Nephron progenitor cell (in vitro differentiated cells): ENCODE results near the gene CLEC16A.

Experiments used
- DNase-seq: peaks from one replicate; pipeline ENCODE4 v3.0.0; 2021
- H3K27ac Mint-ChIP-seq: 2 replicates; pipeline ENCODE4 v1.8.0; 2021; ENCODE audit warnings: mild to moderate bottlenecking, moderate library complexity, mixed read lengths
- H3K27me3 Mint-ChIP-seq: 2 replicates; pipeline ENCODE4 v1.8.0; 2021; ENCODE audit warnings: mild to moderate bottlenecking, low read depth, mixed read lengths; ENCODE audit not compliant: poor library complexity
- H3K36me3 Mint-ChIP-seq: 2 replicates; pipeline ENCODE4 v1.8.0; 2021; ENCODE audit warnings: low read depth, mixed read lengths
- H3K4me1 Mint-ChIP-seq: 2 replicates; pipeline ENCODE4 v1.8.0; 2021; ENCODE audit warnings: mixed read lengths
- H3K4me3 Mint-ChIP-seq: 2 replicates; pipeline ENCODE4 v1.8.0; 2021; ENCODE audit warnings: mild to moderate bottlenecking, moderate library complexity, mixed read lengths
- H3K9me3 Mint-ChIP-seq: 2 replicates; pipeline ENCODE4 v1.8.0; 2021; ENCODE audit warnings: mild to moderate bottlenecking, moderate library complexity, mixed read lengths
- CTCF ChIP-seq: fragments of 200-600 bp; sonication (generic); IDR thresholded peaks from 2 replicates; pipeline ENCODE4 v1.5.0; 2021; ENCODE audit warnings: antibody characterized with exemption

The CLEC16A gene

GRCh38 chr16:11144122-11144521 is 199.8 kb downstream of the CLEC16A start:
- H3K9me3 Mint-ChIP-seq = no peaks in the 10 kb centered on the region
- H3K4me3 Mint-ChIP-seq = no peak overlapping the region
- H3K36me3 Mint-ChIP-seq = no peaks in the 10 kb centered on the region
- H3K4me1 Mint-ChIP-seq = peaks cover 51% of the 10 kb centered on the region
- TF ChIP-seq CTCF = no peak
- H3K27ac Mint-ChIP-seq = no peak overlapping the region
- DNase-seq = no peak
- peaks cover 11% of the 10 kb centered on the region for H3K27me3 Mint-ChIP-seq

GRCh38 chr16:11145173-11145818 is 200.9 kb downstream of the CLEC16A start:
- DNase-seq = no peak
- Mint-ChIP-seq H3K4me1 (peaks cover 42% of the 10 kb centered on the region), H3K27ac (no peak overlapping the region), H3K4me3 (no peak overlapping the region), H3K27me3 (peaks cover 11% of the 10 kb centered on the region), H3K9me3 (no peaks in the 10 kb centered on the region), H3K36me3 (peaks cover under 1% of the 10 kb centered on the region)
- no peak for TF ChIP-seq CTCF

GRCh38 chr16:11145819-11146211 is 201.5 kb downstream of the CLEC16A start:
- no peak for DNase-seq
- Mint-ChIP-seq H3K4me3 (no peak overlapping the region), H3K9me3 (no peaks in the 10 kb centered on the region), H3K4me1 (peaks cover 38% of the 10 kb centered on the region), H3K27me3 (peaks cover 14% of the 10 kb centered on the region), H3K36me3 (peaks cover 6% of the 10 kb centered on the region), H3K27ac (no peak overlapping the region)
- no peak for TF ChIP-seq CTCF

GRCh38 chr16:11147033-11147753 is 202.8 kb downstream of the CLEC16A start:
- Mint-ChIP-seq H3K4me1 (peaks cover 40% of the 10 kb centered on the region), H3K4me3 (no peak overlapping the region), H3K27me3 (peaks cover 15% of the 10 kb centered on the region), H3K9me3 (no peaks in the 10 kb centered on the region), H3K36me3 (peaks cover 8% of the 10 kb centered on the region), H3K27ac (no peak overlapping the region)
- TF ChIP-seq CTCF = no peak
- DNase-seq = no peak

GRCh38 chr16:11147754-11148444 is 203.5 kb downstream of the CLEC16A start:
- Mint-ChIP-seq H3K9me3 (no peaks in the 10 kb centered on the region), H3K36me3 (peaks cover 8% of the 10 kb centered on the region), H3K27ac (no peak overlapping the region), H3K27me3 (peaks cover 16% of the 10 kb centered on the region), H3K4me1 (peaks cover 46% of the 10 kb centered on the region), H3K4me3 (no peak overlapping the region)
- TF ChIP-seq CTCF = no peak
- no peak for DNase-seq
